GM23338 (cell line): ENCODE measurements around the gene ZBTB20. TPM values are rescaled to one million over a fixed set of nuclear protein-coding genes. Genes with fewer than 3 reads are reported as not detected.

Experiments used
- ATAC-seq: fragments of 200-7000 bp; cut with Tn5 transposase; 3 replicates; pipeline ENCODE4 v1.9.1; 2020
- DNase-seq: peaks from one replicate; pipeline ENCODE4 v3.0.0-alpha.2; 2015; ENCODE audit warnings: low spot score
- H2AFZ ChIP-seq: fragments of 200-600 bp; sonication (generic); 2 replicates; pipeline ENCODE4 v1.8.0; 2016; ENCODE audit warnings: antibody characterized with exemption, mild to moderate bottlenecking, moderate library complexity
- H3F3A ChIP-seq: fragments of 200-600 bp; sonication (generic); replicated peaks from 2 replicates; pipeline ENCODE4 v1.8.0; 2017; ENCODE audit warnings: antibody characterized with exemption, mixed run types, low read depth
- H3K27ac ChIP-seq: fragments of 200-600 bp; sonication (generic); 2 replicates; pipeline ENCODE4 v1.6.1; 2016; ENCODE audit warnings: low read depth
- H3K27me3 ChIP-seq: fragments of 200-600 bp; sonication (generic); 2 replicates; pipeline ENCODE4 v1.8.0; 2016; ENCODE audit warnings: mild to moderate bottlenecking, mixed run types, moderate library complexity; ENCODE audit not compliant: insufficient read depth
- H3K36me3 ChIP-seq: fragments of 200-600 bp; sonication (generic); 2 replicates; pipeline ENCODE4 v1.8.0; 2016; ENCODE audit warnings: mild to moderate bottlenecking; ENCODE audit not compliant: insufficient read depth
- H3K4me1 ChIP-seq: fragments of 200-600 bp; sonication (generic); 2 replicates; pipeline ENCODE4 v1.8.0; 2016; ENCODE audit warnings: mild to moderate bottlenecking, moderate library complexity; ENCODE audit not compliant: insufficient read depth
- H3K4me2 ChIP-seq: fragments of 200-600 bp; sonication (generic); 2 replicates; pipeline ENCODE4 v1.7.1; 2017; ENCODE audit warnings: mixed run types
- H3K4me3 ChIP-seq: fragments of 200-600 bp; sonication (generic); 2 replicates; pipeline ENCODE4 v1.6.1; 2016; ENCODE audit warnings: mixed run types
- H3K79me2 ChIP-seq: fragments of 200-600 bp; sonication (generic); replicated peaks from 2 replicates; pipeline ENCODE4 v1.8.0; 2017; ENCODE audit warnings: mild to moderate bottlenecking; ENCODE audit not compliant: insufficient read depth
- H3K9me2 ChIP-seq: fragments of 200-600 bp; sonication (generic); 2 replicates; pipeline ENCODE4 v1.8.0; 2017; ENCODE audit not compliant: insufficient read depth
- H4K20me1 ChIP-seq: fragments of 200-600 bp; sonication (generic); replicated peaks from 2 replicates; pipeline ENCODE4 v1.8.0; 2017; ENCODE audit warnings: mild to moderate bottlenecking; ENCODE audit not compliant: insufficient read depth
- H3K27ac Mint-ChIP-seq: 2 replicates; pipeline ENCODE4 v1.8.0; 2020; ENCODE audit warnings: inconsistent platforms, mild to moderate bottlenecking, moderate library complexity, mixed read lengths
- H3K27me3 Mint-ChIP-seq: 3 replicates; pipeline ENCODE4 v1.8.0; 2022; ENCODE audit warnings: low read depth, mild to moderate bottlenecking, moderate library complexity, mixed read lengths, inconsistent platforms; ENCODE audit not compliant: insufficient read depth, poor library complexity
- H3K36me3 Mint-ChIP-seq: 3 replicates; pipeline ENCODE4 v1.8.0; 2021; ENCODE audit warnings: low read depth, mild to moderate bottlenecking, inconsistent platforms, moderate library complexity, mixed read lengths
- H3K4me1 Mint-ChIP-seq: 3 replicates; pipeline ENCODE4 v1.8.0; 2020; ENCODE audit warnings: mild to moderate bottlenecking, inconsistent platforms, mixed read lengths
- H3K4me3 Mint-ChIP-seq: 3 replicates; pipeline ENCODE4 v1.8.0; 2021; ENCODE audit warnings: moderate library complexity, mild to moderate bottlenecking, inconsistent platforms, mixed read lengths
- H3K9me3 Mint-ChIP-seq: 3 replicates; pipeline ENCODE4 v1.8.0; 2020; ENCODE audit warnings: moderate library complexity, mild to moderate bottlenecking, inconsistent platforms, mixed read lengths
- CTCF ChIP-seq, 2 experiments: fragments of 200-600 bp in 1 of 2; sonication (generic) in 1 of 2; conservative IDR thresholded peaks; 2 replicates each; pipeline versions ENCODE4 v1.5.1 to v1.6.1; 2016 to 2017; ENCODE audit warnings: antibody characterized with exemption in 2 of 2, low read depth in 2 of 2, mild to moderate bottlenecking in 2 of 2, moderate library complexity in 1 of 2
- ETS1 ChIP-seq: IDR thresholded peaks from 2 replicates; pipeline ENCODE4 v1.6.1; 2016; ENCODE audit warnings: antibody characterized with exemption
- EZH2 ChIP-seq: fragments of 200-600 bp; sonication (generic); IDR thresholded peaks from one replicate; pipeline ENCODE4 v1.8.0; 2017; ENCODE audit warnings: antibody characterized with exemption, mild to moderate bottlenecking, low read depth; ENCODE audit not compliant: unreplicated experiment
- EZH2phosphoT487 ChIP-seq: fragments of 200-600 bp; sonication (generic); IDR thresholded peaks from one replicate; pipeline ENCODE4 v1.8.1; 2018; ENCODE audit warnings: antibody characterized with exemption; ENCODE audit not compliant: unreplicated experiment
- JUNB ChIP-seq: IDR thresholded peaks from one replicate; pipeline ENCODE4 v1.6.1; 2016; ENCODE audit warnings: antibody characterized with exemption; ENCODE audit not compliant: unreplicated experiment
- NANOG ChIP-seq: IDR thresholded peaks from 2 replicates; pipeline ENCODE4 v1.6.1; 2016; ENCODE audit warnings: antibody characterized with exemption, borderline replicate concordance
- POLR2AphosphoS5 ChIP-seq: IDR thresholded peaks from 2 replicates; pipeline ENCODE4 v1.6.1; 2016; ENCODE audit warnings: antibody characterized with exemption, low read depth
- STAT1 ChIP-seq: IDR thresholded peaks from one replicate; pipeline ENCODE4 v1.6.1; 2016; ENCODE audit warnings: antibody characterized with exemption; ENCODE audit not compliant: unreplicated experiment
- ZNF114 ChIP-seq: fragments of 250-450 bp; sonication (Bioruptor Pico); IDR thresholded peaks from 2 replicates; pipeline ENCODE4 v1.5.0; 2020; ENCODE audit warnings: mild to moderate bottlenecking, moderate library complexity
- ZNF331 ChIP-seq: fragments of 250-450 bp; sonication (Bioruptor Pico); IDR thresholded peaks from 2 replicates; pipeline ENCODE4 v1.5.0; 2020; ENCODE audit warnings: low read depth, mild to moderate bottlenecking, moderate library complexity
- ZNF462 ChIP-seq: fragments of 250-450 bp; sonication (Bioruptor Pico); IDR thresholded peaks from 2 replicates; pipeline ENCODE4 v1.5.0; 2020; ENCODE audit warnings: mild to moderate bottlenecking, moderate library complexity
- polyA plus RNA-seq: library from polyadenylated mRNA; unstranded; fragments of >200 nt; fragmentation: Nextera tagmentation; extraction: Ambion mirVana; gene quantifications from 2 replicates; pipeline ENCODE4 v1.2.1, GENCODE V29; 2016
- total RNA-seq: library from RNA; depleted of rRNA; stranded (reverse); fragments of >200 nt; shearing (Covaris generic); gene quantifications from 2 replicates; pipeline ENCODE4 v1.2.3, GENCODE V29; 2014

The ZBTB20 gene
- total and polyA plus RNA-seq, 2 experiments from 2014 or later = 2.0 to 3.3 TPM

GRCh38 chr3:114896978-114897377 lies 250.1 kb downstream of the ZBTB20 start:
- Histone ChIP-seq H3K27ac (no peak overlapping the region), H3K4me1 (no peaks in the 10 kb centered on the region), H3K4me3 (no peak overlapping the region), H3K79me2 (no peaks in the 10 kb centered on the region), H3F3A (no peaks in the 10 kb centered on the region), H3K36me3 (no peaks in the 10 kb centered on the region), H3K9me2 (no peaks in the 10 kb centered on the region), H3K4me2 (no peak overlapping the region), H4K20me1 (no peaks in the 10 kb centered on the region), H2AFZ (no peak overlapping the region), H3K27me3 (peaks cover 6% of the 10 kb centered on the region; the same call in 1 of the 2 replicates)
- TF ChIP-seq STAT1 (no peak), ZNF114 (no peak)
- DNase-seq (no peak), ATAC-seq (no peak)
- H3K9me3 Mint-ChIP-seq = no peaks in the 10 kb centered on the region
- H3K27ac Mint-ChIP-seq = no peak overlapping the region
- H3K27me3 Mint-ChIP-seq = peaks cover 4% of the 10 kb centered on the region
- H3K4me3 Mint-ChIP-seq = no peak overlapping the region
- H3K4me1 Mint-ChIP-seq = no peaks in the 10 kb centered on the region; the same call in 2 of the 3 replicates
- H3K36me3 Mint-ChIP-seq = no peaks in the 10 kb centered on the region

GRCh38 chr3:114893361-114893760 lies 253.7 kb downstream of the ZBTB20 start:
- H3K4me3 ChIP-seq = no peak overlapping the region
- no peaks in the 10 kb centered on the region for H3K27me3 ChIP-seq
- H3K79me2 ChIP-seq = no peaks in the 10 kb centered on the region
- H3F3A ChIP-seq = no peaks in the 10 kb centered on the region
- Mint-ChIP-seq H3K36me3 (no peaks in the 10 kb centered on the region), H3K27me3 (no peaks in the 10 kb centered on the region), H3K4me1 (no peaks in the 10 kb centered on the region; the same call in 2 of the 3 replicates), H3K27ac (no peak overlapping the region), H3K4me3 (no peak overlapping the region), H3K9me3 (no peaks in the 10 kb centered on the region)
- DNase-seq (no peak), ATAC-seq (no peak)
- H3K4me1 ChIP-seq = no peaks in the 10 kb centered on the region
- H3K36me3 ChIP-seq = no peaks in the 10 kb centered on the region
- H4K20me1 ChIP-seq = no peaks in the 10 kb centered on the region
- H3K4me2 ChIP-seq = no peak overlapping the region
- no peak overlapping the region for H2AFZ ChIP-seq
- H3K27ac ChIP-seq = no peak overlapping the region
- no peaks in the 10 kb centered on the region for H3K9me2 ChIP-seq
- TF ChIP-seq POLR2AphosphoS5 (no peak), JUNB (no peak), ZNF331 (CRISPR knock-in tag) (no peak), EZH2phosphoT487 (no peak), CTCF (conservative IDR thresholded peaks at IDR 0.05; ENCODE audit: low read depth in 2 of 2) (no peak), ETS1 (no peak), NANOG (no peak), EZH2 (no peak), ZNF462 (CRISPR knock-in tag) (no peak), ZNF114 (no peak)
